HG02970 (cell line): ENCODE data around the gene TTC12.
A peak's percentile ranks its signal among the peaks of the same experiment; 100 is the strongest.

Experiments
- ATAC-seq: cut with Tn5 transposase; IDR thresholded peaks from one replicate; pipeline ENCODE4 v1.9.1; 2021; ENCODE audit warnings: mild to moderate bottlenecking, moderate library complexity, moderate number of reproducible peaks; ENCODE audit not compliant: unreplicated experiment, low FRiP score

The TTC12 gene, protein sequence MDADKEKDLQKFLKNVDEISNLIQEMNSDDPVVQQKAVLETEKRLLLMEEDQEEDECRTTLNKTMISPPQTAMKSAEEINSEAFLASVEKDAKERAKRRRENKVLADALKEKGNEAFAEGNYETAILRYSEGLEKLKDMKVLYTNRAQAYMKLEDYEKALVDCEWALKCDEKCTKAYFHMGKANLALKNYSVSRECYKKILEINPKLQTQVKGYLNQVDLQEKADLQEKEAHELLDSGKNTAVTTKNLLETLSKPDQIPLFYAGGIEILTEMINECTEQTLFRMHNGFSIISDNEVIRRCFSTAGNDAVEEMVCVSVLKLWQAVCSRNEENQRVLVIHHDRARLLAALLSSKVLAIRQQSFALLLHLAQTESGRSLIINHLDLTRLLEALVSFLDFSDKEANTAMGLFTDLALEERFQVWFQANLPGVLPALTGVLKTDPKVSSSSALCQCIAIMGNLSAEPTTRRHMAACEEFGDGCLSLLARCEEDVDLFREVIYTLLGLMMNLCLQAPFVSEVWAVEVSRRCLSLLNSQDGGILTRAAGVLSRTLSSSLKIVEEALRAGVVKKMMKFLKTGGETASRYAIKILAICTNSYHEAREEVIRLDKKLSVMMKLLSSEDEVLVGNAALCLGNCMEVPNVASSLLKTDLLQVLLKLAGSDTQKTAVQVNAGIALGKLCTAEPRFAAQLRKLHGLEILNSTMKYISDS

GRCh38 chr11:113314389-113315301 lies at the start of gene TTC12:
Gene TTC12 (plus strand): TSS chr11:113314583. CDS start chr11:113316258, 1,675 bp downstream.
- peak; percentile 99 for ATAC-seq

DNA sequence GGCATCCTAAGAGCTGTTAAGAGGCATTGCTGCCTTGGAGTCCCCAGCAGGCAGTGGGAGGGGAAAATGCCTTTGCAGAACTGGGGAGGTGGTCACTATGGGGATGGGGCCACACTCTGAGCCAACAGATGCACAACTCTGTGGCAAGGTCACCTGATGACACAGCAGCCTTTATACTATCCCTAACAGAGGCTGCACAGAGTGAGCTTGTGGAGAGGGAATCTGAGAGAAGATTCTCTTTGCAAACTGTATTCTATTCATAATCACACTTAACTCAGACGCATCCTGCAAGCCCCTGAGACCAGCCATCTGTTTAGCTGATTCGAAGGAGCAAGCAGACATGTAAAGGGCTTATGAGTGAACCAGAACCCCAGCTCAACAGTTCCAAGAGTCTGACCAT lies 49.0 kb upstream of the TTC12 start:
- no peak for ATAC-seq

DNA sequence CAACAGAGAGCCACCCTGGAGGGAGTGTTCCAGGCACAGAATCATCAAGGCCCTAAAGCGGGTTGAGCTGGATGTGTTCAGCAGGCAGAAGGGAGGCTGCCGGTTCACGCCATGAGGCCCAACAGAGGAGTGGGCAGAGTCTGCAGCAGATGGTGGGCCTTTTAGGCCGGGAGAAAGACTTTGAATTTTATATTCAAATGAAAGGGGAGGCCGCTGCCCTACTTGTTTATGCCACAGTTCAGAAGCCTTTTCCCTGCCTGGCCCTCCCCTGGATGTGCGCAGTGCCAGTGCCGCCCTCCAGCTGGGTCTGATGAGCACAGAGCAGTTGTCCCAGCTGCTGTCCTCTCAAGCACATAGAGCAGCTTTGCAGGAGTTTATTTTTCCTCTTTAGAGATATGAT lies 46.9 kb upstream of the TTC12 start:
- no peak for ATAC-seq

GRCh38 chr11:113269096-113269495 lies 45.3 kb upstream of the TTC12 start:
- no peak for ATAC-seq

GRCh38 chr11:113269636-113270035 lies 44.7 kb upstream of the TTC12 start:
- ATAC-seq = no peak

GRCh38 chr11:113270080-113270479 lies 44.3 kb upstream of the TTC12 start:
- no peak for ATAC-seq

GRCh38 chr11:113271551-113272245 lies 42.7 kb upstream of the TTC12 start:
- ATAC-seq = no peak

GRCh38 chr11:113272281-113272680 lies 42.1 kb upstream of the TTC12 start:
- no peak for ATAC-seq

DNA sequence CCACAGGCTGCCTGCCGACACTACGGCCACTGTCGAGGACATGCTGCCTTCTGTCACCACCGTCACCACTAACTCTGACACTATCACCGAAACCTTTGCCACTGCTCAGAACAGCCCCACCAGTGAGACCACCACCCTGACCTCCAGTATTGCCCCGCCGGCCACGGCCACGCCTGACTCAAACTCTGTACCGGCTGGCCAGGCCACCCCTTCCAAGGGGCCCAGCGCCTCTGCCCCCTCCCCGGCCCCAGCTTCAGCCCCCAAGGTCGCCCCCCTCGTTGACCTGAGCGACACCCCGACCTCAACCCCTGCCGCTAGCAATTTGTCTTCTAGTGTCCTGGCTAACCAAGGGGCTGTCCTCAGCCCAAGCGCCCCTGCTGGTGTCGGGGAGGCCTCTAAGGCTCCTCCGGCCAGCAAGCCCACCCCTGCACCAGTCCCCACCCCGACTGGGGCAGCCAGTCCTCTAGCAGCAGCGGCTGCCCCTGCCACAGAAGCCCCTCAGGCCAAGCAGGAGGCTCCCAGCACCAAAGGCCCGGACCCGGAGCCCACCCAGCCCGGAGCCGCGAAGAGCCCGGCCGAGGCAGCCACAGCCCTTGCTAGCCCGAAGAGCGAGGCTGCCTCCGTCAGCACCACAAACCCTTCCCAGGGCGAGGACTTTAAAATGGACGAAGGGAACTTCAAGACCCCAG lies 41.3 kb upstream of the TTC12 start:
- no peak for ATAC-seq

DNA sequence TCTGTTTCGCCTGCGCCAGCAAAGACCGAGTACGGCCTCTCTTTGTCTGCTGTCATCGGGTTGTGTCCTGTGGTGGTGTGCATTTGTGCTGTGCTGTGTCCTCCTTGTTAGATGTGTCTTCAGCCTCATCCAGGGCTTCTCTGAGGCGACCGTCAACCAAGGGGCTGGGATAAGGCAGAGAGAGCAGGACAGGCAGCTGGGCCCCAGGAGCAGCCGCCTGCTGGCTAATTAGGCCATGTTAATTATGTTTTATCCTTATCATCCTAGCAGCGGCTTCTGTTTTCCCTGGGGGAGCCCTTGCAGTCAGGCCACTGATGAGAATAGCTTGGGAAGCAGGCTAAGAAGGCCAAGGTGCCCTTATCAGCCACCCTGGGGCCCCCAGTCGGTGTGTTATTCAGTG lies 40.7 kb upstream of the TTC12 start:
- no peak for ATAC-seq

DNA sequence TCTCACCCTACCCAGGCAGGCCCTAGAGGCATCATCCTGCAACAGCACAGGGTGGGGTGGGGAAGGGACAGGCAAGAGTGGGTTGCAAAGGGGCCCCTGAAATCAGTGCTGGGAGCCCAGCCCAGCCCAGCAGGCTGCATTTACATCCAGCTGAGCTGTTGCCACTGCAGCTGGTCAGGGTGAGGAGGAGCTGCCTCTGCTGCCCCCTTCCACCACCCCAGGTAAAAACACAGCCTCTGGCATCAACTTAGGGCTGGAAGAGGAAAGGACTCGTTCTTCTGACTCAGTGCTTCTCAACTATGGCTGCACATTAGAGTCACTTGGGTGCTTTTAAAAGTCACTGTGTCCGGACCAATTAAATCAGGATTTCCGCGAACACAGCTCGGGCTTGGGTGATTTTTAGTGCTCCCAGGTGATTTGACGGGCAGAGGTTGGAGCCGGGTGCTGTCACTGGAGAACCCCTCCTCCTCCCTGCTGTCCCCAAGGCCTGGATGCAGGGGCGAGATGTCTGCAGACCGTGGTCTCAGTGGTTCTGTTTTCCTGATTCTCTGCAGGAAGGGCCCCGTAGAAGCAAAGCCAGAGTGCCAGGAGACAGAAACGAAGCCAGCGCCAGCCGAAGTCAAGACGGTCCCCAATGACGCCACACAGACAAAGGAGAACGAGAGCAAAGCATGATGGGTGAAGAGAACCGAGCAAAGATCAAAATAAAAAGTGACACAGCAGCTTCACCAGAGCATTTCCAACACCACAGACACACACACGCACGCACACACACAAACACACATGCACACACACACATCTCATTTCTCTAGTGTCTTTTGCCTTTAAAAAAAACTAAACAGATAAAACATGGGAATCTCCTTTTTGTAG lies 39.4 kb upstream of the TTC12 start:
- ATAC-seq = no peak

DNA sequence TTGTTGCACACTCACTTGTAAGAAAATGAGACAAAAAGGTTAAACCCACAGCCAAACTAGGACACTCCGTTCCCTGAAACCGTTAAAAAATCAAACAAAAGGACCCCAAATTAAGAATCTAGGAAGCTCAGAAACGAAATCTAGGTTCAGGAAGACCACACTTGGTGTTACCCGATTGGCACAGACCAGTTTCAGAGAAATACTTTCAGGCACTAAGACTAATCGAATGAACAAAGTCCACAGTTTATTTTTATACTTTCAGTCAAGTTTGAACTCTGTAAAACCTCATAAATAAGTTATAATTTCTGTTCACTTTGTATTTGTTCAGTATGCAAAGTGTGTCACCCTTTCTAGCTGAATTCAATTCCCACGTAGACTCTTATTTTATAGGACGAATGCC lies 38.8 kb upstream of the TTC12 start:
- ATAC-seq = no peak

- no peak for ATAC-seq
Measured at GRCh38 chr11:113276466-113276865, 37.9 kb upstream of the TTC12 start.

GRCh38 chr11:113277907-113278306 lies 36.5 kb upstream of the TTC12 start:
- no peak for ATAC-seq

DNA sequence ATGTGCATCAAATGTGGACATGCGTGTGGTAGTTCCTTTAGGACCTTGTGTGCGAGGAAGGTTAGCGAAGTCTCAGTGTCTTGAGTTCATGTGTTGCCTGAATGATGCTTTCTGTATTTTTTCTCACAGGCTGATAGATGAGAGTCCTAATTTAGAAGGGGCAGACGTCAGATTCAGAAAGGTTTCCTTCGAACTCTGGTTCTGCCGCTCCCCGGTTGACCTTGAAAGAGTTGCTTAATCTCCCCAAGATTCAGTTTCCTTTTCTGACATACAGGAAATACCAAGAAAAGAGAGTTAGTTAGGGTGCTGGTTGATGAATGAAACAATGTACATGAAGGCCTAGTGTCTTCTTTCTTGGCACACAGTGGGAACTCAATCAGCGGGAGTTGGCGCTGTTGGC lies 35.9 kb upstream of the TTC12 start:
- no peak for ATAC-seq

- ATAC-seq = no peak
Measured at GRCh38 chr11:113278925-113279324, 35.5 kb upstream of the TTC12 start.

GRCh38 chr11:113279591-113279990 lies 34.8 kb upstream of the TTC12 start:
- ATAC-seq = no peak

DNA sequence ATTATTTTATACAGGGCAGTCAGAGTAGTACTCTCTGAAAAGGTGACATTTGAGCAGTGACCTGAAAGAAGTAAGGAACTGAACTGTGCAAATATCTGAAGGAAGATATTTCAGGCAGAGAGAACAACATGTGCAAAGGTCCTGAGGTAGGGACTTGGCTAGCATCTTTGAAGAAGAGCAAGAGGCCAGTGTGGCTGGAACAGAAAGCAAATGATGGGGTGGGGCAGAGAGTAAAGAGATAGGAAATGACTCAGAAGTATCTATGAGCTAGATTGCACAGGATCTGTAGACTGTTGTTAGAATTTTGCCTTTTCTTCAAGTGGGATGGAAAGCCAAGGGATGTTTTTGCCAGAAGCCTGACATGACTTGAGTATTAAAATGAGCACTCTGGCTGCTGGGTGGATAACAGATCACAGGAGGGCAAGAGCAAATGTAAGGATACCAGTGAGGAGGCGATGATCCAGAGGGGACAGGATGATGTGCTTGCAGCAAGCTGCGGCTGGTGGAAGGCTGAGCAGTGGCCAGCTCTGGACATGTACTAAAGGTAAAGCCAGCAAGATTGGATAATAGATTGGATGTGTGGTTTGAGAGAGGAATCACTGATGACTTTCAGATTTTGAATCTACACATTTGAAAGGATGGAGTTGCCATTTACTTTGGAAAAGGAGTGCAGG lies 33.2 kb upstream of the TTC12 start:
- no peak for ATAC-seq
